Spinal cord (tissue), 10 donors: ENCODE data around the gene KLF14. TPM values are rescaled to one million over a fixed set of nuclear protein-coding genes. Genes with fewer than 3 reads are reported as not detected.
"Not testable (repeated sequence)": the region's sequence is repeated elsewhere in the genome, so short reads cannot be mapped to it uniquely, and the experiment has no call there.

Experiments
- DNase-seq, 6 donors: peaks; one replicate each; pipeline versions ENCODE4 v3.0.0 to v3.0.0-alpha.2; 2013 to 2015; ENCODE audit warnings: low spot score in 6 of 6, low read depth in 4 of 6
- H3K27ac ChIP-seq: one replicate; pipeline ENCODE4 v1.5.1; 2013; ENCODE audit warnings: low read depth, low read length, control low read depth
- H3K27me3 ChIP-seq: one replicate; pipeline ENCODE4 v1.6.1; 2013; ENCODE audit warnings: low read length; ENCODE audit not compliant: control insufficient read depth, insufficient read depth
- H3K36me3 ChIP-seq: one replicate; pipeline ENCODE4 v1.6.1; 2013; ENCODE audit warnings: low read length; ENCODE audit not compliant: control insufficient read depth, insufficient read depth
- H3K4me1 ChIP-seq: one replicate; pipeline ENCODE4 v1.6.1; 2013; ENCODE audit warnings: low read length; ENCODE audit not compliant: control insufficient read depth, insufficient read depth
- H3K4me3 ChIP-seq: one replicate; pipeline ENCODE4 v1.5.1; 2013; ENCODE audit warnings: low read depth, low read length, control low read depth
- H3K9me3 ChIP-seq: one replicate; pipeline ENCODE4 v1.6.1; 2013; ENCODE audit warnings: low read length; ENCODE audit not compliant: control insufficient read depth, insufficient read depth
- WGBS: methylation state at CpG from one replicate; pipeline ENCODE4 v1.1.5; 2013; ENCODE audit warnings: missing lambda C conversion rate; ENCODE audit not compliant: insufficient coverage; 5-methylcytosine and 5-hydroxymethylcytosine counted together
- long read RNA-seq, 4 donors: transcript quantifications; one replicate each; lab custom pipeline, GENCODE V29; 2026
- polyA plus RNA-seq, 2 donors: library from polyadenylated mRNA; unstranded; fragments of 120-200 nt; gene quantifications; one replicate each; pipeline ENCODE4 v1.2.1, GENCODE V29; 2013; ENCODE audit not compliant: insufficient read length in 2 of 2
- total RNA-seq, 2 donors: library from RNA; depleted of rRNA in 1 of 2; stranded (reverse); fragments of 120-200 nt in 1 of 2; fragments of >200 nt in 1 of 2; gene quantifications; one replicate each; pipeline versions ENCODE4 v1.2.3 to v1.2.4, GENCODE V29; 2013 to 2014
- donor health status: healthy.

The KLF14 gene
- under 1 TPM in 1 of 2 donors, not detected in 1; 0.22 TPM for total RNA-seq
- polyA plus RNA-seq = under 1 TPM; 0.06 to 0.11 TPM
- long read RNA-seq, donor 1 = 0 reads
- long read RNA-seq, donor 2 = 0 reads
- long read RNA-seq, donor 3 = 0 reads
- long read RNA-seq, donor 4 = 0 reads

DNA sequence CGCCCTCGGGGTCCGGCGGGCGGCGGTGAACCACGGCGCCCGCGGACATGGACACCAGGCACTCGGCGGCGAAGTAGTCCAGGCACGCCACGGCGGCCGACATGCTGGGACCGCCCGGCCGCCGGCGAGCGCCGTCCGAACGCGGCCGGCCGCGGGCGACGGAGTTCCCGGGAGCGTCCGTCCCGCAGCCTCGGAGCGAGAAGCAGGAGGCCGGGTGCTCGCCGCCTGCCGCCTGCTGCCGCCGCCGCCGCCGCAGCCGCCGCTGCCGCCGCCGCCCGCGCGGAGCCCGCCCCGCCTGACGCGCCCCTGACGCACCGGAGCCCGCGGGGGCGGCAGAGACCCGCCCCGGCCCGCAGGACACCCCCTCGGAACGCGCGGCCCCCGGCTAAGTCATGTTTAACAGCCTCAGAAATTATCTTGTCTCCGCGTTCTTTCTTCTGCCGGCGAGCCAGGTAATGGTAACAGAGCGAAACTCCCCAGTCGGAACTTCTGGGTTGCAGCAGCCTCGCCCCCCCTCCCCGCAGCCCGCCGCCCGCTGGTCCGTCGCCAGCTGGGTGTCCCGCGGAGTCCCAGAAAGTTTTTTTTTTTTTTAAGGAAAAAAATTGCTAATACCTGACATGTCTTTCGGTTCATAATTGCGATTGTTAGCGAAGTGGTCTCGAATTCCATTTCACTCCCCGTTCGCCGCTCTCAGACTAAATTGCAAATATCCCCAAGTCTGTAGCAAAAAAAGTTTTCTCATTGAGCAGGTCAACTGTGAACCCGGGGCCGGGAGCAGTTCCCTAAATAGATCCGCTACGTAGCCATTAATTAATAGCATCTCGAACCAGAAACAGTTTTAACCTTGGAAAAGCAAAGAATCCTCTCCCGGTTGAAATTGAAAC lies at the start of gene KLF14:
KLF14 (minus strand) TSS at position 277 of the 884 bp plus-strand sequence; CDS start at position 103, 174 bp downstream.
- Histone ChIP-seq H3K4me3 (peak within 1 kb of the TSS; percentile 44), H3K27ac (no peak within 1 kb of the TSS), H3K27me3 (peaks cover 61% of the 10 kb centered on the region), H3K9me3 (peaks cover 26% of the 10 kb centered on the region), H3K36me3 (no peaks in the 10 kb centered on the region), H3K4me1 (peaks cover 3% of the 10 kb centered on the region)
- peak in 1 of 6 donors; percentile 50 for DNase-seq
- under 1% methylated on average over 91 of the region's 100 CpGs for WGBS

- H3K9me3 ChIP-seq = no peaks in the 10 kb centered on the region
- no peak overlapping the region for H3K4me3 ChIP-seq
- H3K27ac ChIP-seq = no peak overlapping the region
- no peaks in the 10 kb centered on the region for H3K4me1 ChIP-seq
- no peaks in the 10 kb centered on the region for H3K27me3 ChIP-seq
- H3K36me3 ChIP-seq = no peaks in the 10 kb centered on the region
- no peak for DNase-seq
These were observed 47.3 kb upstream of the KLF14 start for GRCh38 chr7:130781346-130781745.

GRCh38 chr7:130777426-130777825 lies 43.4 kb upstream of the KLF14 start:
- Histone ChIP-seq H3K4me3 (no peak overlapping the region), H3K27me3 (no peaks in the 10 kb centered on the region), H3K4me1 (no peaks in the 10 kb centered on the region), H3K9me3 (no peaks in the 10 kb centered on the region), H3K36me3 (no peaks in the 10 kb centered on the region), H3K27ac (no peak overlapping the region)
- WGBS = 100% methylated on average over 1 of the region's 2 CpGs
- DNase-seq = no peak

GRCh38 chr7:130772456-130772855 lies 38.4 kb upstream of the KLF14 start:
- DNase-seq, H3K27ac ChIP-seq, H3K27me3 ChIP-seq, H3K36me3 ChIP-seq, H3K4me1 ChIP-seq, H3K9me3 ChIP-seq, H3K4me3 ChIP-seq: not testable (repeated sequence)
- no CpG with 5 or more reads among the region's 5 CpGs for WGBS

GRCh38 chr7:130768854-130769253 lies 34.8 kb upstream of the KLF14 start:
- H3K27me3 ChIP-seq = no peaks in the 10 kb centered on the region
- H3K36me3 ChIP-seq = no peaks in the 10 kb centered on the region
- no peak overlapping the region for H3K27ac ChIP-seq
- H3K9me3 ChIP-seq = peaks cover 8% of the 10 kb centered on the region
- H3K4me3 ChIP-seq = no peak overlapping the region
- no peaks in the 10 kb centered on the region for H3K4me1 ChIP-seq
- DNase-seq = no peak
- WGBS = no CpG with 5 or more reads among the region's 1 CpG

- not testable (repeated sequence) for DNase-seq, H3K36me3 ChIP-seq, H3K4me1 ChIP-seq, H3K27me3 ChIP-seq, H3K4me3 ChIP-seq, H3K9me3 ChIP-seq, H3K27ac ChIP-seq
- no CpG with 5 or more reads among the region's 4 CpGs for WGBS
These were observed 30.6 kb upstream of the KLF14 start for GRCh38 chr7:130764569-130764968.

- Histone ChIP-seq H3K9me3 (no peaks in the 10 kb centered on the region), H3K36me3 (no peaks in the 10 kb centered on the region), H3K4me3 (no peak overlapping the region), H3K27ac (no peak overlapping the region), H3K4me1 (no peaks in the 10 kb centered on the region), H3K27me3 (no peaks in the 10 kb centered on the region)
- WGBS = no CpG with 5 or more reads among the region's 2 CpGs
- peak in 4 of 6 donors; percentile 47 to 91 (median 70) for DNase-seq
These were observed 24.5 kb upstream of the KLF14 start for GRCh38 chr7:130758429-130759056.

DNA sequence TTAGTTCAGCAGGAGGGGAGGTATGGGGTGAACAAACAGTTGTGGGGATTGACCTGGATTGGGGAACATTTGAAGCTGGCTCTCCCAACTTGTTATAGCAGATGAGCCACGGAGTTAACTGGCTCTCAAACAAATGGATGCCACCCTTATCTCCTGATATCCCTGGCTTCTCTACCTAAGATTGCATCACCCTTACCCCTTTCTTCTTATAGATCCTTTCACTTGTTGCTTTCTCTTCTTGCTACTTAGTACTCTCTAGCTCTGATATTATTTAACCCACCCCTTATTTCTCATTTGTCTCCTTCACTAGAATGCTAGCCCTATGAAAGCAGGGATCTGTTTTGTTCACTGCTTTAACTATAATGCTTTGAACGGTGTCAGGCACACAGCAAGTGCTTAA lies 22.3 kb upstream of the KLF14 start:
- Histone ChIP-seq H3K4me3 (no peak overlapping the region), H3K36me3 (no peaks in the 10 kb centered on the region), H3K9me3 (no peaks in the 10 kb centered on the region), H3K27me3 (no peaks in the 10 kb centered on the region), H3K4me1 (no peaks in the 10 kb centered on the region), H3K27ac (no peak overlapping the region)
- DNase-seq = no peak
- 80% methylated on average over 1 of the region's 2 CpGs for WGBS

GRCh38 chr7:130752424-130752823 lies 18.4 kb upstream of the KLF14 start:
- Histone ChIP-seq H3K36me3 (no peaks in the 10 kb centered on the region), H3K27ac (no peak overlapping the region), H3K9me3 (no peaks in the 10 kb centered on the region), H3K27me3 (peaks cover 3% of the 10 kb centered on the region), H3K4me3 (no peak overlapping the region), H3K4me1 (no peaks in the 10 kb centered on the region)
- WGBS = 86% methylated on average over 6 of the region's 8 CpGs
- DNase-seq = no peak
